Measurements from ENCODE around the gene NPAT. TPM values are rescaled to one million over a fixed set of nuclear protein-coding genes. Genes with fewer than 3 reads are reported as not detected.

NPAT gene
- total RNA-seq, 1 donor from 2014 or later = 15.2 TPM

DNA sequence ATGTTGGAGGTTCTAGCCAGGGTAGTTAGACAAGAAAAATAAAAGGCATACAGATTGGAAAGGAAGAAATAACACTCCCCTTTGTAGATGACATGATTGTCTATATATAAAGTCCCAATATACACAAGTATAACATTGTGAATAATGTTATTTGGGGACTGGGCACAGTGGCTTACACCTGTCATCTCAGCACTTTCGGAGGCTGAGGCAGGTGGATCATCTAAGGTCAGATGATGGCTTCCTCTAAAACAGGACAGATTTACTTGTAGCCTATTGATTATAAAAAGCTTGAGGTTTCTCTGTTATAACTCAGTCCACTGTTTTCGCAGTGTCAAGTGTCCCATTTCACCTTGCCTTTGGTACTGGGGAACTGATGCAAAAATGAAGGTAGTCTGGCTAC is 20.0 kb upstream of the NPAT start:
- Histone ChIP-seq H3K4me3 (no peak overlapping the region), H3K9me3 (no peaks in the 10 kb centered on the region), H3K27ac (no peak overlapping the region), H3K36me3 (peaks cover 0 to 7% of the 10 kb centered on the region in 2 donors), H3K27me3 (no peaks in the 10 kb centered on the region), H3K4me1 (no peaks in the 10 kb centered on the region)
- intact Hi-C loops (cut with DNase I) = no loop called here
- no peak for DNase-seq (ENCODE audit: extremely low spot score in 2 of 2)
- TF ChIP-seq POLR2AphosphoS5 (IDR thresholded peaks at IDR 0.05; ENCODE audit: insufficient read depth in 1 of 2, low read depth in 1 of 2) = no peak
- no peak for TF ChIP-seq POLR2A (IDR thresholded peaks at IDR 0.05)
- no peak for TF ChIP-seq CTCF (IDR thresholded peaks at IDR 0.05)

- DNase-seq (ENCODE audit: extremely low spot score in 2 of 2) = no peak
- TF ChIP-seq POLR2A (IDR thresholded peaks at IDR 0.05) (no peak), CTCF (IDR thresholded peaks at IDR 0.05) (no peak), POLR2AphosphoS5 (IDR thresholded peaks at IDR 0.05; ENCODE audit: insufficient read depth in 1 of 2, low read depth in 1 of 2) (no peak)
- H3K27me3 ChIP-seq = no peaks in the 10 kb centered on the region
- H3K27ac ChIP-seq = no peak overlapping the region
- intact Hi-C loops (cut with DNase I) = no loop called here
- H3K4me3 ChIP-seq = no peak overlapping the region
- no peaks in the 10 kb centered on the region for H3K9me3 ChIP-seq
- no peaks in the 10 kb centered on the region for H3K4me1 ChIP-seq
- peaks cover 0 to 3% of the 10 kb centered on the region in 2 donors for H3K36me3 ChIP-seq
These were observed 19.0 kb upstream of the NPAT start for GRCh38 chr11:108241330-108242037.

GRCh38 chr11:108239076-108239475 is 16.6 kb upstream of the NPAT start:
- Histone ChIP-seq H3K4me3 (no peak overlapping the region), H3K9me3 (no peaks in the 10 kb centered on the region), H3K27ac (no peak overlapping the region), H3K27me3 (no peaks in the 10 kb centered on the region), H3K36me3 (peaks cover 0 to 8% of the 10 kb centered on the region in 2 donors), H3K4me1 (no peaks in the 10 kb centered on the region)
- no peak for DNase-seq (ENCODE audit: extremely low spot score in 2 of 2)
- no peak for TF ChIP-seq POLR2A (IDR thresholded peaks at IDR 0.05)
- TF ChIP-seq CTCF (IDR thresholded peaks at IDR 0.05) = no peak
- TF ChIP-seq POLR2AphosphoS5 (IDR thresholded peaks at IDR 0.05; ENCODE audit: insufficient read depth in 1 of 2, low read depth in 1 of 2) = no peak
- intact Hi-C loops (cut with DNase I) = no loop called here

- no peak for DNase-seq (ENCODE audit: extremely low spot score in 2 of 2)
- H3K27ac ChIP-seq = no peak overlapping the region
- intact Hi-C loops (cut with DNase I) = no loop called here
- TF ChIP-seq CTCF (IDR thresholded peaks at IDR 0.05) (no peak), POLR2AphosphoS5 (IDR thresholded peaks at IDR 0.05; ENCODE audit: insufficient read depth in 1 of 2, low read depth in 1 of 2) (no peak), POLR2A (IDR thresholded peaks at IDR 0.05) (no peak)
- H3K4me3 ChIP-seq = no peak overlapping the region
- peaks cover 0 to 15% of the 10 kb centered on the region in 2 donors for H3K36me3 ChIP-seq
- no peaks in the 10 kb centered on the region for H3K27me3 ChIP-seq
- no peaks in the 10 kb centered on the region for H3K4me1 ChIP-seq
- no peaks in the 10 kb centered on the region for H3K9me3 ChIP-seq
These were observed 14.6 kb upstream of the NPAT start for GRCh38 chr11:108237058-108237481.

DNA sequence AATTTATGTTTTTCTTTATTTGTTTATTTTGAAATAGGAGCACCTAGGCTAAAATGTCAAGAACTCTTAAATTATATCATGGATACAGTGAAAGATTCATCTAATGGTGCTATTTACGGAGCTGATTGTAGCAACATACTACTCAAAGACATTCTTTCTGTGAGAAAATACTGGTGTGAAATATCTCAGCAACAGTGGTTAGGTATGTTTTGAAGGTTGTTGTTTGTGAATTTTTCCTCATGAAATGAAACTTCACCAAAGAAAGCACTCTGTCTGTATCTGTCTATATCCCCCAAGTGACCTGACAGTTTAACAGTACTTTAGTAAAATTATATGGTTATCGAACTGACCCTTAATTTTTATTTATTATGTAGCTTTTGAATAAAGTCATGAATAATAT is 13.2 kb upstream of the NPAT start:
- no peak for DNase-seq (ENCODE audit: extremely low spot score in 2 of 2)
- Histone ChIP-seq H3K27me3 (no peaks in the 10 kb centered on the region), H3K36me3 (peaks cover 0 to 26% of the 10 kb centered on the region in 2 donors), H3K27ac (no peak overlapping the region), H3K9me3 (no peaks in the 10 kb centered on the region), H3K4me3 (no peak overlapping the region), H3K4me1 (no peaks in the 10 kb centered on the region)
- no peak for TF ChIP-seq POLR2AphosphoS5 (IDR thresholded peaks at IDR 0.05; ENCODE audit: insufficient read depth in 1 of 2, low read depth in 1 of 2)
- no peak for TF ChIP-seq POLR2A (IDR thresholded peaks at IDR 0.05)
- TF ChIP-seq CTCF (IDR thresholded peaks at IDR 0.05) = no peak
- intact Hi-C loops (cut with DNase I) = no loop called here
